ENCODE results near the gene ZNRD2.
A peak's percentile ranks its signal among the peaks of the same experiment; 100 is the strongest.

Gene ZNRD2

GRCh38 chr11:65609229-65609628 is 39.0 kb downstream of the ZNRD2 start:
- peak; percentile 46 for DNase-seq (ENCODE audit: low read depth)
- H3K4me3 ChIP-seq (ENCODE audit: control insufficient read depth, low read depth, low read length): no peak overlapping the region
- TF ChIP-seq CTCF (conservative IDR thresholded peaks at IDR 0.05; ENCODE audit: control insufficient read depth, insufficient read depth, low read depth, low read length): no peak

- H3K4me3 ChIP-seq (ENCODE audit: control insufficient read depth, low read depth, low read length): no peak overlapping the region
- TF ChIP-seq CTCF (conservative IDR thresholded peaks at IDR 0.05; ENCODE audit: control insufficient read depth, insufficient read depth, low read depth, low read length): no peak
- no peak for DNase-seq (ENCODE audit: low read depth)
These were observed 39.4 kb downstream of the ZNRD2 start for GRCh38 chr11:65609665-65610064.

- no peak for TF ChIP-seq CTCF (conservative IDR thresholded peaks at IDR 0.05; ENCODE audit: control insufficient read depth, insufficient read depth, low read depth, low read length)
- H3K4me3 ChIP-seq (ENCODE audit: control insufficient read depth, low read depth, low read length): no peak overlapping the region
- DNase-seq (ENCODE audit: low read depth): no peak
These were observed 40.1 kb downstream of the ZNRD2 start for GRCh38 chr11:65610404-65610803.

- TF ChIP-seq CTCF (conservative IDR thresholded peaks at IDR 0.05; ENCODE audit: control insufficient read depth, insufficient read depth, low read depth, low read length): no peak
- DNase-seq (ENCODE audit: low read depth): no peak
- H3K4me3 ChIP-seq (ENCODE audit: control insufficient read depth, low read depth, low read length): peak overlapping the region; percentile 6
These were observed 40.9 kb downstream of the ZNRD2 start for GRCh38 chr11:65611028-65611757.

GRCh38 chr11:65611758-65612603 is 41.7 kb downstream of the ZNRD2 start:
- DNase-seq (ENCODE audit: low read depth): peak; percentile 16
- TF ChIP-seq CTCF (conservative IDR thresholded peaks at IDR 0.05; ENCODE audit: control insufficient read depth, insufficient read depth, low read depth, low read length): no peak
- peak overlapping the region; percentile 91 for H3K4me3 ChIP-seq (ENCODE audit: control insufficient read depth, low read depth, low read length)

GRCh38 chr11:65612691-65613090 is 42.4 kb downstream of the ZNRD2 start:
- DNase-seq (ENCODE audit: low read depth): no peak
- peak overlapping the region; percentile 91 for H3K4me3 ChIP-seq (ENCODE audit: control insufficient read depth, low read depth, low read length)
- no peak for TF ChIP-seq CTCF (conservative IDR thresholded peaks at IDR 0.05; ENCODE audit: control insufficient read depth, insufficient read depth, low read depth, low read length)

All from fibroblast of mammary gland (primary cell).